22Rv1 (cell line): ENCODE measurements around the gene FLNB.
A peak's percentile ranks its signal among the peaks of the same experiment; 100 is the strongest.

Experiments
- H3K27ac ChIP-seq: fragments of 450-650 bp; 2 replicates; pipeline ENCODE4 v1.5.1; 2017
- ZFX ChIP-seq: fragments of 450-650 bp; IDR thresholded peaks from 2 replicates; pipeline ENCODE4 v1.6.1; 2017; ENCODE audit warnings: antibody characterized with exemption, borderline replicate concordance
- TF ChIP-seq, protein P1 (sequence below): fragments of 450-650 bp; IDR thresholded peaks from 2 replicates; pipeline ENCODE4 v1.5.1; 2017; ENCODE audit warnings: mild to moderate bottlenecking

The FLNB gene

DNA sequence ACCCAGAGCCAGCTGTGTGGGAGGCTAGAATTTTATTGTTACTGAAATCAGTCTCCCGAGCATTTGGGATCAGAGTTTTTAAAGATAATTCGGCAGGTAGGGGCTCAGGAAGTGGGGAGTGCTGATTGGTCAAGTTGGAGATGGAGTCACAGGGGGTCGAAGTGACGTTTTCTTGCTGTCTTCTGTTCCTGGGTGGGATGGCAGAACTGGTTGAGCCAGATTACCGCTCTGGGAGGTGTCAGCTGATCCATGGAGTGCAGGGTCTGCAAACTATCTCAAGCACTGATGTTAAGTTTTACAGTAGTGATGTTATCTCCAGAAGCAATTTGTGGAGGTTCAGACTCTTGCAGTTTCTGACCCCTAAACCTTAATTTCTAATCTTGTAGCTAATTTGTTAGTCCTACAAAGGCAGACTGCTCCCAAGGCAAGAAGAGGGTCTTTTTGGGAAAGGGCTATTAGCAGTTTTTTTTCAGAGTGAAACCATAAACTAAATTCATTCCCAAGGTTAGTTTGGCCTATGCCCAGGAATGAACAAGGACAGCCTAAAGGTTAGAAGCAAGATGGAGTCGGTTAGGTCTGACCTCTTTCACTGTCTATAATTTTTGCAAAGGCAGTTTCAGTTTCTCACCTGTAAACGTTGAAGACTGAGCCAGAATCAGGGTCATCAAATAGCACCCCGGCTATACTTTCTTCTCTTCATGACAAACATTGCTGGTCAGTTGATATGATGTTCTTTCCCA is 28.2 kb downstream of the FLNB start:
- TF ChIP-seq ZFX = no peak
- TF ChIP-seq, protein P1, sequence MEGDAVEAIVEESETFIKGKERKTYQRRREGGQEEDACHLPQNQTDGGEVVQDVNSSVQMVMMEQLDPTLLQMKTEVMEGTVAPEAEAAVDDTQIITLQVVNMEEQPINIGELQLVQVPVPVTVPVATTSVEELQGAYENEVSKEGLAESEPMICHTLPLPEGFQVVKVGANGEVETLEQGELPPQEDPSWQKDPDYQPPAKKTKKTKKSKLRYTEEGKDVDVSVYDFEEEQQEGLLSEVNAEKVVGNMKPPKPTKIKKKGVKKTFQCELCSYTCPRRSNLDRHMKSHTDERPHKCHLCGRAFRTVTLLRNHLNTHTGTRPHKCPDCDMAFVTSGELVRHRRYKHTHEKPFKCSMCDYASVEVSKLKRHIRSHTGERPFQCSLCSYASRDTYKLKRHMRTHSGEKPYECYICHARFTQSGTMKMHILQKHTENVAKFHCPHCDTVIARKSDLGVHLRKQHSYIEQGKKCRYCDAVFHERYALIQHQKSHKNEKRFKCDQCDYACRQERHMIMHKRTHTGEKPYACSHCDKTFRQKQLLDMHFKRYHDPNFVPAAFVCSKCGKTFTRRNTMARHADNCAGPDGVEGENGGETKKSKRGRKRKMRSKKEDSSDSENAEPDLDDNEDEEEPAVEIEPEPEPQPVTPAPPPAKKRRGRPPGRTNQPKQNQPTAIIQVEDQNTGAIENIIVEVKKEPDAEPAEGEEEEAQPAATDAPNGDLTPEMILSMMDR = no peak
- H3K27ac ChIP-seq = peak overlapping the region; percentile 84

GRCh38 chr3:58037141-58037910 is 29.1 kb downstream of the FLNB start:
- H3K27ac ChIP-seq = peak overlapping the region; percentile 84
- no peak for TF ChIP-seq ZFX
- TF ChIP-seq, protein P1 = no peak

- TF ChIP-seq ZFX = no peak
- TF ChIP-seq, protein P1 = no peak
- peak overlapping the region; percentile 84 for H3K27ac ChIP-seq
These were observed 30.6 kb downstream of the FLNB start for GRCh38 chr3:58038675-58039292.

- peak overlapping the region; percentile 84 for H3K27ac ChIP-seq
- TF ChIP-seq, protein P1 = no peak
- TF ChIP-seq ZFX = no peak
These were observed 31.4 kb downstream of the FLNB start for GRCh38 chr3:58039601-58040000.

DNA sequence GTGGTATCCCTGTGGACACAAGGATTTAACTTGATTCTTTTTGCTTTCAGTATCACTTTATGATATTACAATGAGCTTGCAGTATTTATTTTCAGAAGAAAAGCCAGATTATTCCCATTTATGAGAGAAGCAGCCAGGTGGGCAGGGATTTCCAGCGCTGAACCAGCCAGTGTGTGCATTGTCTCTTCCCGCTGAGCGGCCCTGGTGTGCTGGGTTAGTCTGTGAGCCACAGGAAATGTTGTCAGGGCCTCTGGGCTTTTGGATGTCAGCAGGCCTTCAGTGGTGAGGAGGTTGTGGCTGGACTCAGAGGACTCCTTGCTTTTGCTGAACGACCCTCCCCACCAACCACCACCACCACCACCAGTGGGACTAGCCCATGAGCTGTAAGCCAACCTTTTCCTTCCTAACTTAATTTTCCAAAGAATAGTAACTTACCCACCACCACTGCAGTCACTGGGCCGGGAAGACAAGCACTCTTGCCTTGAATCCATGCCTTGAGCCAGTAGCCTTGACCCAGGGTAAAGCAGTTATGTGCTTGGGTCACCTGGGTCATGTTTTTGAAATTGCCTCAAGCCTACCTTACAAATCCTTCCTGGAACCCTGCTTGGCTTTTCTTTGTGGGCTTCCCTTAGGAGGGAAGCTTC is 33.1 kb downstream of the FLNB start:
- peak overlapping the region; percentile 84 for H3K27ac ChIP-seq
- TF ChIP-seq, protein P1 = no peak
- no peak for TF ChIP-seq ZFX

GRCh38 chr3:58041826-58042324 is 33.7 kb downstream of the FLNB start:
- peak overlapping the region; percentile 84 for H3K27ac ChIP-seq
- TF ChIP-seq ZFX = no peak
- TF ChIP-seq, protein P1 = no peak
